Tibial artery (tissue), 4 donors: ENCODE measurements around the gene CD3E.

Source experiments
- DNase-seq, 2 donors: peaks; one replicate each; pipeline ENCODE4 v3.0.0-alpha.2; 2019
- H3K27ac ChIP-seq, 2 donors: fragments of 200-600 bp; sonication (generic) in 1 of 2; 1 replicate in 1 of 2; 2 replicates in 1 of 2; pipeline ENCODE4 v1.5.1; 2018 to 2019; ENCODE audit warnings: mild to moderate bottlenecking in 1 of 2
- H3K27me3 ChIP-seq, 2 donors: fragments of 200-600 bp; sonication (generic) in 1 of 2; one replicate each; pipeline versions ENCODE4 v1.5.1 to v1.6.0; 2016 to 2019
- H3K36me3 ChIP-seq, 3 donors: fragments of 200-600 bp; sonication (generic) in 2 of 3; one replicate each; pipeline ENCODE4 v1.5.1; 2016 to 2019; ENCODE audit warnings: mild to moderate bottlenecking in 2 of 3
- H3K4me1 ChIP-seq, 4 donors: fragments of 200-600 bp; sonication (generic) in 2 of 4; 1 replicate in 3 of 4; 2 replicates in 1 of 4; pipeline ENCODE4 v1.5.1; 2016 to 2019
- H3K4me3 ChIP-seq, 2 donors: fragments of 200-600 bp; sonication (generic) in 1 of 2; 1 replicate in 1 of 2; 2 replicates in 1 of 2; pipeline ENCODE4 v1.5.1; 2018 to 2019; ENCODE audit warnings: mild to moderate bottlenecking in 2 of 2
- H3K9me3 ChIP-seq, 3 donors: fragments of 200-600 bp; sonication (generic) in 1 of 3; one replicate each; pipeline ENCODE4 v1.5.1; 2016 to 2019
- CTCF ChIP-seq, 2 experiments: fragments of 200-600 bp in 1 of 2; fragments of 450-650 bp in 1 of 2; IDR thresholded peaks; one replicate each; pipeline ENCODE4 v1.5.1; 2017 to 2019; ENCODE audit warnings: antibody characterized with exemption in 2 of 2, mild to moderate bottlenecking in 1 of 2, moderate library complexity in 1 of 2
- intact Hi-C: fragments of 100-400 bp; cut with DNase I; formaldehyde crosslinking; loops from one replicate; pipeline ENCODE4 v1.15.0; 2023; ENCODE audit warnings: low total_unique reads

CD3E gene

GRCh38 chr11:118343248-118343647 is 38.7 kb downstream of the CD3E start:
- Histone ChIP-seq H3K27me3 (peaks cover 0 to 37% of the 10 kb centered on the region in 2 donors), H3K27ac (no peak overlapping the region), H3K4me3 (no peak overlapping the region), H3K4me1 (no peaks in the 10 kb centered on the region), H3K9me3 (no peaks in the 10 kb centered on the region), H3K36me3 (no peaks in the 10 kb centered on the region)
- TF ChIP-seq CTCF (IDR thresholded peaks at IDR 0.05) = no peak
- intact Hi-C loops = loop anchor here (10.0 kb wide), 1 partner anchor 188 kb away; the partner anchor contains the start of gene SCN4B
- no peak for DNase-seq

- Histone ChIP-seq H3K4me1 (no peaks in the 10 kb centered on the region), H3K9me3 (no peaks in the 10 kb centered on the region), H3K36me3 (no peaks in the 10 kb centered on the region), H3K27me3 (peaks cover 0 to 34% of the 10 kb centered on the region in 2 donors), H3K27ac (no peak within 1 kb of the TSS), H3K4me3 (no peak within 1 kb of the TSS)
- no peak for DNase-seq
- no peak for TF ChIP-seq CTCF (IDR thresholded peaks at IDR 0.05)
- intact Hi-C loops = loop anchor here (10.0 kb wide), 1 partner anchor 189 kb away; the partner anchor contains the start of gene SCN4B
Measured at GRCh38 chr11:118343981-118344515, 39.5 kb downstream of the CD3E start, which contains the start of gene CD3G. CD3G (plus strand) TSS chr11:118344344; CDS start chr11:118344424, 80 bp downstream.

GRCh38 chr11:118349475-118349874 is 44.9 kb downstream of the CD3E start:
- Histone ChIP-seq H3K4me1 (no peaks in the 10 kb centered on the region), H3K36me3 (no peaks in the 10 kb centered on the region), H3K9me3 (no peaks in the 10 kb centered on the region), H3K27me3 (peaks cover 0 to 13% of the 10 kb centered on the region in 2 donors), H3K4me3 (no peak overlapping the region), H3K27ac (no peak overlapping the region)
- intact Hi-C loops = loop anchor here (10.0 kb wide), 1 partner anchor 195 kb away; the partner anchor contains the start of gene SCN4B
- DNase-seq = no peak
- TF ChIP-seq CTCF (IDR thresholded peaks at IDR 0.05) = no peak

- H3K4me1 ChIP-seq = no peaks in the 10 kb centered on the region
- DNase-seq = no peak
- H3K27ac ChIP-seq = no peak overlapping the region
- H3K27me3 ChIP-seq = peaks cover 0 to 5% of the 10 kb centered on the region in 2 donors
- intact Hi-C loops = no loop called here
- peak; percentile 22 to 29 for TF ChIP-seq CTCF (IDR thresholded peaks at IDR 0.05)
- no peak overlapping the region for H3K4me3 ChIP-seq
- H3K9me3 ChIP-seq = no peaks in the 10 kb centered on the region
- no peaks in the 10 kb centered on the region for H3K36me3 ChIP-seq
Measured at GRCh38 chr11:118353084-118353710, 48.7 kb downstream of the CD3E start.

GRCh38 chr11:118358071-118358470 is 53.5 kb downstream of the CD3E start:
- Histone ChIP-seq H3K27me3 (no peaks in the 10 kb centered on the region), H3K27ac (no peak overlapping the region), H3K36me3 (no peaks in the 10 kb centered on the region), H3K4me1 (peaks cover 0 to 16% (median 2%) of the 10 kb centered on the region in 4 donors), H3K4me3 (no peak overlapping the region), H3K9me3 (no peaks in the 10 kb centered on the region)
- no peak for DNase-seq
- intact Hi-C loops = no loop called here
- TF ChIP-seq CTCF (IDR thresholded peaks at IDR 0.05) = no peak
